KMS-11 (cell line): Measurements from ENCODE around the gene NELFB.

Experiments
- H2AFZ ChIP-seq: fragments of 200-600 bp; sonication (generic); 2 replicates; pipeline ENCODE4 v1.6.1; 2016; ENCODE audit warnings: antibody characterized with exemption, mixed run types, low read depth
- H3K27ac ChIP-seq: fragments of 200-600 bp; sonication (generic); 2 replicates; pipeline ENCODE4 v1.6.1; 2016; ENCODE audit warnings: mild to moderate bottlenecking, mixed run types
- H3K27me3 ChIP-seq: fragments of 200-600 bp; sonication (generic); 2 replicates; pipeline ENCODE4 v1.6.1; 2017; ENCODE audit warnings: mild to moderate bottlenecking, low read depth, mixed run types, moderate library complexity; ENCODE audit not compliant: insufficient read depth
- H3K36me3 ChIP-seq: fragments of 200-600 bp; sonication (generic); 2 replicates; pipeline ENCODE4 v1.6.1; 2017; ENCODE audit warnings: mild to moderate bottlenecking, mixed run types; ENCODE audit not compliant: insufficient read depth
- H3K4me1 ChIP-seq: fragments of 200-600 bp; sonication (generic); 2 replicates; pipeline ENCODE4 v1.6.1; 2016; ENCODE audit warnings: mild to moderate bottlenecking, low read depth, mixed run types; ENCODE audit not compliant: poor library complexity, severe bottlenecking
- H3K4me2 ChIP-seq: fragments of 200-600 bp; sonication (generic); 2 replicates; pipeline ENCODE4 v1.7.0; 2016; ENCODE audit warnings: mild to moderate bottlenecking, mixed run types
- H3K4me3 ChIP-seq: fragments of 200-600 bp; sonication (generic); IDR thresholded peaks from 2 replicates; pipeline ENCODE4 v1.6.1; 2017; ENCODE audit warnings: low read depth, low read length, mixed read lengths; ENCODE audit not compliant: insufficient read depth
- H3K79me2 ChIP-seq: fragments of 200-600 bp; sonication (generic); 2 replicates; pipeline ENCODE4 v1.6.1; 2016; ENCODE audit warnings: low read depth, mixed run types; ENCODE audit not compliant: insufficient read depth
- H3K9ac ChIP-seq: fragments of 200-600 bp; sonication (generic); 2 replicates; pipeline ENCODE4 v1.6.1; 2016; ENCODE audit warnings: mild to moderate bottlenecking, mixed run types
- H4K20me1 ChIP-seq: fragments of 200-600 bp; sonication (generic); 2 replicates; pipeline ENCODE4 v1.6.1; 2016; ENCODE audit warnings: mild to moderate bottlenecking, mixed run types; ENCODE audit not compliant: insufficient read depth
- TF ChIP-seq, protein P1 (sequence below): fragments of 200-600 bp; sonication (generic); conservative IDR thresholded peaks from 2 replicates; pipeline ENCODE4 v1.6.1; 2017; ENCODE audit warnings: low read depth, mild to moderate bottlenecking, antibody characterized with exemption, low read length, moderate library complexity, mixed read lengths

The NELFB gene

DNA sequence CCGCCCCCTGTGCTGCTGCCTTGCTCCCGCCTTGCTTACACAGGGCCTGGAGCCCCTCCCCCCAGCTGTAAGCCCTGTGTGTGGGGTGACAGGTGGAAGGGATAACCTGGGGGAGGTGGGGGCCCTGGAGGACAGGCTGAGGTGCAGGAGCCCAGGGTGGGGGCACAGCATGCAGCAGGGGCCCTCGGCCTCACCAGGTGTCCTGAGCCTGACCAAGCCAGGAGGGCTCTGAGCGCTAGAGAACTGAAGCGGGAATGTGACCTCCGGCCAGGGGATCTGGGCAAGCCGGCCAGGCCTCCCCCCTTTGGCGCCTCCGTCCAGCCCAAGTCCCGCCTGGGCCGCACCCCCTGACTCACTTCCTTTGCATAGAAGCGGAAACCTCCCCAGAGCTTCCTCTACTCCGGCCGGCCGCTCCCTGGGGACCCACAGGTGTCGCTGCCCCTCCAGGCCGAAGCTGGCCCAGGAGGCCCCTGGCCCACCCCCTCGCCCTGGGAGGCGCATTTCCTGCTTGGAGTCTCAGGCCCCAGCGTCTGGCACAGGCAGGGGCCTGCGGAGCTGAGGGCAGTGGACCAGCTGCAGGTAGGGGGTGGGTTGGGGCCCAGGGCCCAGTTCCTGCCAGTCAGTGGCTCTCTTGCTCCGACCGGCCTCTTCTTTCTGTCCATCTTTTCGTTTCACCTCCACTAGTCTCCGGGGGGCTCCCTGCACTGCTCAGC, 22.4 kb downstream of the NELFB start, which contains the start of gene TOR4A:
TSS of gene TOR4A (plus strand) at position 398 of the 713 bp plus-strand sequence. CDS start 964 bp downstream, outside the sequence.
- no peaks in the 10 kb centered on the region for H3K36me3 ChIP-seq
- H3K27me3 ChIP-seq, result 0 out of 2 replicates have a peak, but pooled peaks cover 3% of the 10 kb centered on the region
- H3K9ac ChIP-seq, result no peak within 1 kb of the TSS
- no peaks in the 10 kb centered on the region for H3K79me2 ChIP-seq
- TF ChIP-seq, protein P1, sequence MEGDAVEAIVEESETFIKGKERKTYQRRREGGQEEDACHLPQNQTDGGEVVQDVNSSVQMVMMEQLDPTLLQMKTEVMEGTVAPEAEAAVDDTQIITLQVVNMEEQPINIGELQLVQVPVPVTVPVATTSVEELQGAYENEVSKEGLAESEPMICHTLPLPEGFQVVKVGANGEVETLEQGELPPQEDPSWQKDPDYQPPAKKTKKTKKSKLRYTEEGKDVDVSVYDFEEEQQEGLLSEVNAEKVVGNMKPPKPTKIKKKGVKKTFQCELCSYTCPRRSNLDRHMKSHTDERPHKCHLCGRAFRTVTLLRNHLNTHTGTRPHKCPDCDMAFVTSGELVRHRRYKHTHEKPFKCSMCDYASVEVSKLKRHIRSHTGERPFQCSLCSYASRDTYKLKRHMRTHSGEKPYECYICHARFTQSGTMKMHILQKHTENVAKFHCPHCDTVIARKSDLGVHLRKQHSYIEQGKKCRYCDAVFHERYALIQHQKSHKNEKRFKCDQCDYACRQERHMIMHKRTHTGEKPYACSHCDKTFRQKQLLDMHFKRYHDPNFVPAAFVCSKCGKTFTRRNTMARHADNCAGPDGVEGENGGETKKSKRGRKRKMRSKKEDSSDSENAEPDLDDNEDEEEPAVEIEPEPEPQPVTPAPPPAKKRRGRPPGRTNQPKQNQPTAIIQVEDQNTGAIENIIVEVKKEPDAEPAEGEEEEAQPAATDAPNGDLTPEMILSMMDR, result no peak
- H3K4me1 ChIP-seq, result no peaks in the 10 kb centered on the region
- H3K4me3 ChIP-seq, result no peak within 1 kb of the TSS
- no peak within 1 kb of the TSS for H2AFZ ChIP-seq
- H3K4me2 ChIP-seq, result no peak within 1 kb of the TSS
- H3K27ac ChIP-seq, result no peak within 1 kb of the TSS
- H4K20me1 ChIP-seq, result no peaks in the 10 kb centered on the region

DNA sequence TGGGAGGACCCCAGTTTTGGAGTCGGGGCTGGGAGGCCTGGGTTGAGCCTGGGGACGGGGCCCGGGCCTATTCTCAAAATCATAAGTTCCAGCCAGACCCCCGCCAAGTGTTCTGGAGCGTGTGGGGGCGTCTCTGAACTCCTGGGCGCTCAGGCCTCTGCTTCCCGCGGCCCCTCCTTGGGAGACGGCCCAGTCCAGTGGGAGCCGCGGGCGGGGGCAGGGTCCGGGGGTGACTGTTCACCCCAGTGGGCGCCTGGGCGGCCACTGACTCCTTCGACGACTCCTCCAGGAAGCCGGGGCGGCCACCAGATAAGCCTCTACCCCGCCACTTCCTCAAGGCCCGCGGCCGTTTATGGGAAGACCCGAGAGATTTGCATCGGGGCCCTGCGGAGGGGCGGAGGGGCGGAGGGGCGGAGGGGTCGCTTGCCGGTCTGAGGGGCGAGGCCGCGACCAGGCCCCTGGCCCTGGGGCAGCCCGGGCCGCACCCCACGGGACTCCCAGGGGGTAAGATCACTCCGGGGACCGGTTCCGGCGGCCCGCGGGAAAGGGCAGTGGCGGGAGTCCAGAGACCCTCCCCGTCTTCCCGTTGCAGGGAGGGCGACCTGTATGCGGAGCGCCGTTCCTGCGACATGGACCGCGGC, 23.1 kb downstream of the NELFB start:
- no peak overlapping the region for H3K27ac ChIP-seq

DNA sequence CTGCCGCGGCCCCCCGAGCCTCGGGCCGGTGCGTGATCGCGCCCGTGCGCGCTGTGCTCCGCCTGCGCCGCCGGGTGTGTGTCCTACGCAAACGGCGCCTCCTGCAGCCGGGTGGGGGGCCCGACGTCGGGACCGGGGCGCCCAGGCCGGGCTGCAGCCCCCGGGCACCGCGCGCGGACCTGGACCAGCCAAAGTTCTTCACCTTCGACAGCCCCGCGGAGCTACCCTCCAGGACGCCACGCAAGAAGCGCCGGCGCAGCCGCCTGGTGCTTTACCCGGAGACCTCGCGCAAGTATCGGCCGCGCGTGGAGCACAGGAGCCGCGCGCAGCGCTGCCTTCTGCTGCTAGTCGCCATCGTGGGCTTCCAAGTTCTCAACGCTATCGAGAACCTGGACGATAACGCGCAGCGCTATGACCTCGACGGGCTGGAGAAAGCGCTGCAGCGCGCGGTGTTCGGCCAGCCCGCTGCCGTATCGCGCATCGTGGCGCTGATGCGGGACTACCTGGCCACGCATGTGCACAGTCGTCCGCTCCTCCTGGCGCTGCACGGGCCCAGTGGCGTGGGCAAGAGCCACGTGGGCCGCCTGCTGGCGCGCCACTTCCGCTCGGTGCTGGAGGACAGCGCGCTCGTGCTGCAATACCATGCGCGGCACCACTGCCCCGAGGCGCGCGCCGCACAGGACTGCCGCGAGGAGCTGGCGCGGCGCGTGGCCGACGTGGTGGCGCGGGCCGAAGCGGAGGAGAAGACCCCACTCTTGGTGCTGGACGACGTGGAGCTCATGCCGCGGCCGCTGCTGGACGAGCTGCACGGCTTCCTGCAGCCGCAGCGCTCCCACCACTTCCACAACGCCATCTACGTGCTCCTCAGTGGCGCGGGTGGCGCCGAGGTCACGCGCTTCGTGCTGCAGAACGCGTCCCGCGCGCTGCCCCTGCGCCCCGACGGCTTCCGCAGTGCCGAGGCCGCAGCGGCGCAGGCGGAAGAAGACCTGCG, 23.9 kb downstream of the NELFB start:
- Histone ChIP-seq H3K4me2 (no peak overlapping the region), H3K79me2 (no peaks in the 10 kb centered on the region), H4K20me1 (no peaks in the 10 kb centered on the region), H3K9ac (no peak overlapping the region), H3K27me3 (0 out of 2 replicates have a peak, but pooled peaks cover 5% of the 10 kb centered on the region), H3K27ac (no peak overlapping the region), H3K4me1 (no peaks in the 10 kb centered on the region), H3K36me3 (no peaks in the 10 kb centered on the region), H2AFZ (no peak overlapping the region), H3K4me3 (no peak overlapping the region)
- TF ChIP-seq, protein P1, result no peak

More for the DNA sequence above, 23.1 kb downstream of the NELFB start:
- H3K4me2 ChIP-seq, result no peak overlapping the region
- TF ChIP-seq, protein P1, result no peak
- no peaks in the 10 kb centered on the region for H4K20me1 ChIP-seq
- no peak overlapping the region for H2AFZ ChIP-seq
- H3K36me3 ChIP-seq, result no peaks in the 10 kb centered on the region
- no peaks in the 10 kb centered on the region for H3K79me2 ChIP-seq
- H3K9ac ChIP-seq, result no peak overlapping the region
- H3K4me3 ChIP-seq, result no peak overlapping the region
- 0 out of 2 replicates have a peak, but pooled peaks cover 5% of the 10 kb centered on the region for H3K27me3 ChIP-seq
- no peaks in the 10 kb centered on the region for H3K4me1 ChIP-seq

DNA sequence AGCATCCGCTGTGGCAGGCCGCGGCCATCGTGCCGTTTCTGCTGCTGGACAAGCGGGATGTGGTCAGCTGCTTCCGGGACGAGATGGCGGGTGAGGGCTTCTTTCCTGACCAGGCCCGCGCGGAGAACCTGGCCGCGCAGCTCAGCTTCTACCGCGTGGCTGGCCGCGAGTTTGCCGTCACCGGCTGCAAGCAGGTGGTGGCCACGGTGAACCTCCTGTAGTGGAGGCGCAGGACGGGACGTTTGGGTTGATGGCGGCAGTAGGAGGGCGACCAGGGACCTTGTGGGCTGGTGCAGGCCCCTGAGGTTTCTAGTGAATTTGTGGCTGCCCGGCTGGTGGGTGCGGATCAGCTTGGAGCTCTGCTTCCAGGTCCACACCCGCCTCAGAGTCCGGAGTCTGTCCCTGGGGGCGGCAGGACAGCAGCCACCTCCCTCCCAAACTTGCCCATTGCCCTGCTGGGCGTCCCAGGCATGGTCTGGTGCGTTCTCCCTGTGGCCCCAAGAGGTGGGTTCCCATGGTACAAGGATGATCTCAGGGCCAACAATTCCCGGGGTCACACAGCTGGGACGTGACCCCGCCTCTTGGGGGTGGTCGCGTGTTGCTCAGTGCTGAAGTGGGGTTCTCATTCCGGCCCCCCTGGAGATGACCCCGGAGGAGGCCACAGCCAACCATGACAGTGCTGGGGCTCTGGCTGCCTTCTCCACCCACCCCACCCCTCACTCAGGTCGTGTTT, 24.8 kb downstream of the NELFB start:
- TF ChIP-seq, protein P1, result no peak
- Histone ChIP-seq H3K4me1 (no peaks in the 10 kb centered on the region), H3K9ac (no peak overlapping the region), H2AFZ (no peak overlapping the region), H3K79me2 (no peaks in the 10 kb centered on the region), H3K27me3 (0 out of 2 replicates have a peak, but pooled peaks cover 7% of the 10 kb centered on the region), H3K4me3 (no peak overlapping the region), H3K4me2 (no peak overlapping the region), H3K27ac (no peak overlapping the region), H4K20me1 (no peaks in the 10 kb centered on the region), H3K36me3 (no peaks in the 10 kb centered on the region)
